ENCODE data around the gene NAE1. TPM values are rescaled to one million over a fixed set of nuclear protein-coding genes. Genes with fewer than 3 reads are reported as not detected.

Gene NAE1
- total RNA-seq, 1 donor from 2014 or later: 397 TPM

GRCh38 chr16:66752958-66753357, 77.8 kb downstream of the NAE1 start:
- Histone ChIP-seq H3K4me1 (peaks cover 12% of the 10 kb centered on the region), H3F3A (ENCODE audit: low read depth) (peaks cover 8% of the 10 kb centered on the region), H4K20me1 (ENCODE audit: low read depth) (peaks cover 31% of the 10 kb centered on the region), H3K9me3 (ENCODE audit: low read depth) (no peaks in the 10 kb centered on the region), H3K9ac (no peak overlapping the region), H3K27ac (no peak overlapping the region), H3K79me2 (ENCODE audit: low read depth) (peaks cover 36% of the 10 kb centered on the region), H3K4me3 (no peak overlapping the region), H3K27me3 (peaks cover 18% of the 10 kb centered on the region), H3K4me2 (no peak overlapping the region), H3K36me3 (peaks cover 13% of the 10 kb centered on the region), H2AFZ (replicated peaks) (no peak overlapping the region)
- peaks cover 4% of the 10 kb centered on the region for H3K27me3 Mint-ChIP-seq (ENCODE audit: insufficient read depth, low read depth)
- H3K27ac Mint-ChIP-seq: no peak overlapping the region
- no peaks in the 10 kb centered on the region for H3K9me3 Mint-ChIP-seq
- peaks cover 19% of the 10 kb centered on the region for H3K4me1 Mint-ChIP-seq
- H3K4me3 Mint-ChIP-seq: no peak overlapping the region
- TF ChIP-seq EZH2 (IDR thresholded peaks at IDR 0.05) (no peak), EZH2phosphoT487 (IDR thresholded peaks at IDR 0.05) (no peak)
- TF ChIP-seq, protein P1, sequence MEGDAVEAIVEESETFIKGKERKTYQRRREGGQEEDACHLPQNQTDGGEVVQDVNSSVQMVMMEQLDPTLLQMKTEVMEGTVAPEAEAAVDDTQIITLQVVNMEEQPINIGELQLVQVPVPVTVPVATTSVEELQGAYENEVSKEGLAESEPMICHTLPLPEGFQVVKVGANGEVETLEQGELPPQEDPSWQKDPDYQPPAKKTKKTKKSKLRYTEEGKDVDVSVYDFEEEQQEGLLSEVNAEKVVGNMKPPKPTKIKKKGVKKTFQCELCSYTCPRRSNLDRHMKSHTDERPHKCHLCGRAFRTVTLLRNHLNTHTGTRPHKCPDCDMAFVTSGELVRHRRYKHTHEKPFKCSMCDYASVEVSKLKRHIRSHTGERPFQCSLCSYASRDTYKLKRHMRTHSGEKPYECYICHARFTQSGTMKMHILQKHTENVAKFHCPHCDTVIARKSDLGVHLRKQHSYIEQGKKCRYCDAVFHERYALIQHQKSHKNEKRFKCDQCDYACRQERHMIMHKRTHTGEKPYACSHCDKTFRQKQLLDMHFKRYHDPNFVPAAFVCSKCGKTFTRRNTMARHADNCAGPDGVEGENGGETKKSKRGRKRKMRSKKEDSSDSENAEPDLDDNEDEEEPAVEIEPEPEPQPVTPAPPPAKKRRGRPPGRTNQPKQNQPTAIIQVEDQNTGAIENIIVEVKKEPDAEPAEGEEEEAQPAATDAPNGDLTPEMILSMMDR (IDR thresholded peaks at IDR 0.05): no peak
- DNase-seq (ENCODE audit: low spot score): no peak
- H3K36me3 Mint-ChIP-seq: peaks cover 20% of the 10 kb centered on the region

Other genes starting within 250 kb of the NAE1 start
- 18.3 and 47.4 TPM in 2 replicates for gene CMTM3, start 226.3 kb downstream of the NAE1 start, total RNA-seq (ENCODE audit: low replicate concordance)
- 25.9 and 39.5 TPM in 2 replicates for gene CMTM4, start 134.2 kb downstream of the NAE1 start, total RNA-seq (ENCODE audit: low replicate concordance)
- gene DYNC1LI2, start 79.4 kb downstream of the NAE1 start, total RNA-seq (ENCODE audit: low replicate concordance): 94.3 and 104 TPM in 2 replicates
- gene TERB1, start 29.4 kb downstream of the NAE1 start, total RNA-seq (ENCODE audit: low replicate concordance): not detected in 2 replicates
- gene CA7, start 13.4 kb upstream of the NAE1 start, total RNA-seq (ENCODE audit: low replicate concordance): not detected in 2 replicates
- gene PDP2, start 49.5 kb upstream of the NAE1 start, total RNA-seq (ENCODE audit: low replicate concordance): 6.6 and 12.6 TPM in 2 replicates
- gene CDH16, start 87.9 kb upstream of the NAE1 start, total RNA-seq (ENCODE audit: low replicate concordance): not detected in 2 replicates
- gene RRAD, start 94.6 kb upstream of the NAE1 start, total RNA-seq (ENCODE audit: low replicate concordance): 0.12 and 0.24 TPM in 2 replicates
- gene CIAO2B, start 103.4 kb upstream of the NAE1 start, total RNA-seq (ENCODE audit: low replicate concordance): 55.5 and 76.0 TPM in 2 replicates
- gene CES2, start 104.5 kb upstream of the NAE1 start, total RNA-seq (ENCODE audit: low replicate concordance): 11.1 and 20.9 TPM in 2 replicates
- 5.7 and 13.4 TPM in 2 replicates for gene CES3, start 130.3 kb upstream of the NAE1 start, total RNA-seq (ENCODE audit: low replicate concordance)
- gene CES4A, start 157.6 kb upstream of the NAE1 start, total RNA-seq (ENCODE audit: low replicate concordance): 0.22 and 1.8 TPM in 2 replicates
- gene CBFB, start 198.2 kb upstream of the NAE1 start, total RNA-seq (ENCODE audit: low replicate concordance): 64.7 and 95.5 TPM in 2 replicates

Measured in neural progenitor cell (in vitro differentiated cells).